ENCODE data around the gene AARSD1.
"Not testable (repeated sequence)": the region's sequence is repeated elsewhere in the genome, so short reads cannot be mapped to it uniquely, and the experiment has no call there.

Gene AARSD1

DNA sequence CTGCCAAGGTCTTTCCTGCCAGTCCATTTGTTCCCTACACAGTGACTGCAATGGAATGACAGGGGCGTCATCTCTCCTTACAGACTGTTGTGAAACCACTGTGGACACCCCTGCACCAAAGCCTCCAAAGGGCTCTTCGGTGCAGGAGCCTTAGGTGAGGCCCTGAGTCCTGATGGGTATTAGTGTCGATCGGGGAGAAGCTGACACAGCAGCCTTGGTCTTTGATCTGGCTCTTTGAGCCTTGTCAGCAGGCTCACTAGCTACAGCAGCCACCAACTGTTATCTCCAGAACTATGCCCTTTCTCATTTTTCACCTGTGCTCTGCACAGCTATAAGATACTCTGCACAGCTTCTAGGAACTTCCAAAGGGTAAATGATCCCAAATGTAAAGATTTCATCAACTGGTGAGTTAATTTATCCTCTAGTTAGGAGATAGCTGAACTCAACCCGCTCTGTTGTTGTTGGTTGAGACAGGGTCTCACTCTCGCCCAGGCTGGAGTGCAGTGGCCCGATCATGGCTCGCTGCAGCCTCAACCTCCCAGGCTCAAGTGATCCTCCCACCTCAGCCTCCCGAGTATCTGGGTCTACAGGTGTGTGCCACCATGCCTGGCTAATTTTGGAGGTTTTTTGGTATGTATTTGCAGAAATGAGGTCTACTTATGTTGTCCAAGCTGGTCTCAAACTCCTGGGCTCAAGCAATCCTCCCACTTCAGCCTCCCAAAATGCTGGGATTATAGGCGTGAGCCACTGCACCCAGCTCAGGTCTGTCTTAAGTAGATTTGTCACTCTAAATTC lies 44.0 kb downstream of the AARSD1 start:
- no peak for DNase-seq (ENCODE audit: low read depth in 2 of 2)

DNA sequence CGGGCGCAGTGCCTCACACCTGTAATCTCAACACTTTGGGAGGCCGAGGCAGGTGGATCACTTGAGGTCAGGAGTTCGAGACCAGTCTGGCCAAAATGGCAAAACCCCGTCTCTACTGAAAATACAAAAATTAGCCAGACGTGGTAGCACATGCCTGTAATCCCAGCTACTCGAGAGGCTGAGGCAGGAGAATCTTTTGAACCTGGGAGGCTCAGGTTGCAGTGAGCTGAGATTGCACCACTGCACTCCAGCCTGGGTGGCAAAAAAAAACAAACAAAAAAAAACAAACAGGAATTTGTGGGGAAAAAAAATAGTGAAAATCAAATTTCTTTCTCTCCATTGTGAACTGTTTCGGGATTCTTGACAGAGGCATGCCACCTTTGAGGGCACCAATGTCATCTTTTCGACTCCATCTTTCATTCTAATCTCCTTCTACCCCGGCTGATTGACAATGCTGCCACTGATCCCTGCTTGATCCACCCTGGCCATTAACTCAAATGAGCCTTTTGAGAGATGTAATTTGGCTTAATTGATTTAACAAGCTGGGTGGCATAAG lies 44.7 kb downstream of the AARSD1 start:
- not testable (repeated sequence) for DNase-seq (ENCODE audit: low read depth in 2 of 2)

DNA sequence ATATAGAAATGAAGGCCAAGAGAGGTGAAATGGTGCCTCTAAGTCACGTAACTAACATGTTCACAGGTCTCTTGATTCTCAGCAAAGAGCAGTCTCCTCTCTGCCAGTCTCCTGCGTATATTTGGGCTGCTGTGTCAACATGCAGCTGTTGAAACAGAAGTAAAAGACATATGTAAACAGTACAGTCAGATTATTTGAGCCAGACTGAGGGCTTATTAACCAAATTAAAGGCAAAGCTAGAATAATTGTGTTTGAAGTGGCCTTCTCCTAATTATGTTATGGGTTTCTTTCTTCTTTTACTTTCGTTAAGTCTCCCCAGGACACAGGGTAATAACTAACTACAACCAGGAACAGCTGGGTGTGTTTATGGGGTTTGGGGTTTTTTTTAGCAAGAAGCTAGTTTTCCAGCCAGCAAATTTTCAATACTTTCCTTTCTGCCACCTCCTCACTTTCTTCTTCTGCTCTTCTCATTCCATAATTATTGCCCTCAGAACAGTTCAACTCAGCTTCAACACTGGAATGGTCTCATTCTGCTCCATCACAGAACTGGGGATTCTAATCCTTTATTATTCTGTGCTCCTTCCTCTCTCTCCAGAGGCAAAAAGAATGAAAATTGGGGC lies 45.2 kb downstream of the AARSD1 start:
- no peak for DNase-seq (ENCODE audit: low read depth in 2 of 2)

DNA sequence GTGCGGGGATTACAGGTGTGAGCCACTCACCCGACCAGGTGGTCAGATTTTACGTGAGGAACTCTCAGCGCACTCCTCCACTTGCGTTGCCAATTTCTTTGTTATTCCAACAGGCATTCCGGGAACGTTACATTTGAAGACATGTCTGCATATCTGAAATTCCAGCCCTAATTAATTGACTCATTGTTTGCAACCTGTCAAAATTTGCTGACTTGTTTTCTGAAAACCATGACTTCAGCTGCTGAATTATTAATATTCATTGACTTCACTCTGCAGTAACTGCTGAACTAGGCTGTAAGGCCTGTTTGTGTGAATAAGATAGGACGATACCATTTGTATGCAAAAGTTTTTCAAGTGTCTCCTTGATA lies 47.0 kb downstream of the AARSD1 start:
- no peak for DNase-seq (ENCODE audit: low read depth in 2 of 2)

DNA sequence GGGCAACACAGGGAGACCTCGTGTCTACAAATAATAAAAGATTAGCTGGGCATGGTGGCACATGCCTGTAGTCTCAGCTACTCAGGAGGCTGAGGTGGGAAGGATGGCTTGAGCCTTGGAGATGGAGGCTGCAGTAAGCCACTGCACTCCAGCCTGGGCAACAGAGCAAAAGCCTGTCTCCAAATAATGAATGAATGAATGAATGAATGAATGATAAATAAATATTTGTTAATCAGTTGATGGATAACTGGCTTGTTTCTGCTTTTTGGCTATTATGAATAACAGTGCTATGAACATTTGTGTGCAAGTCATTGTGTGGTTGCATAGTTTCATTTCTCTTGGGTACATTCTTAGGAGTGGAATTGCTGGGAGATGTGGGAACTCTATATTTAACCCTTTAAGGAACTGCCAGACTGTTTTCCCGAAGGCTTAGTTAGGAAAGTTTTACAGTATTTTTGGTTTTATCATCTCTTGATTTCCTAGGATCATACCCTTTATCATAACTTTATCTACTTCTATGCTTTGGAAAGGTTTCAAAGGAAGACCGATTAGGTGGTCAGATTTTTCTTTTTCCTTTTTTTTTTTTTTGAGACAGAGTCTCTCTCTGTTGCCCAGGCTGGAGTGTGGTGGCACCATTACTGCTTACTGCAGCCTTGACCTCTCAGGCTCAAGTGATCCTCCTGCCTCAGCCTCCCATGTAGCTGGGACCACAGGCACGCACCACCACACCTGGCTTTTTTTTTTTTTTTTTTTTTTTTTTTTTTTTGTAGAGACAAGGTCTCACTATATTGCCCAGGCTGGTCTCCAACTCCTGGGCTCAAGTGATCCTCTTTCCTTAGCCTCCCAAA lies 47.6 kb downstream of the AARSD1 start:
- not testable (repeated sequence) for DNase-seq (ENCODE audit: low read depth in 2 of 2)

DNA sequence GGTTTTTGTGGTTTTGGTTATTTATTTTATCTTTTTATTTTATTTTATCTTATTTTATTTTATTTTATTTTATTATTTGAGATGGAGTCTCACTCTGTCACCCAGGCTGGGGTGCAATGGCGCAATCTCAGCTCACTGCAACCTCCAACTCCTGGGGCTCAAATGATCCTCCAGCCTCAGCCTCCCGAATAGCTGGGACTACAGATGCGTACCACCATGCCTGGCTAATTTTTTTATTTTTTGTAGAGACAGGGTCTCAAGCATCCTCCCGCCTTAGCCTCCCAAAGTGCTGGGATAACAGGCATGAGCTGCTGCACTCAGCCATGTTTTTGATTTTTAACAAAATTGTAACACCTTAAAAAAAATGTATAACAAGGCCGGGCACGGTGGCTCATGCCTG lies 49.0 kb downstream of the AARSD1 start:
- not testable (repeated sequence) for DNase-seq (ENCODE audit: low read depth in 2 of 2)

DNA sequence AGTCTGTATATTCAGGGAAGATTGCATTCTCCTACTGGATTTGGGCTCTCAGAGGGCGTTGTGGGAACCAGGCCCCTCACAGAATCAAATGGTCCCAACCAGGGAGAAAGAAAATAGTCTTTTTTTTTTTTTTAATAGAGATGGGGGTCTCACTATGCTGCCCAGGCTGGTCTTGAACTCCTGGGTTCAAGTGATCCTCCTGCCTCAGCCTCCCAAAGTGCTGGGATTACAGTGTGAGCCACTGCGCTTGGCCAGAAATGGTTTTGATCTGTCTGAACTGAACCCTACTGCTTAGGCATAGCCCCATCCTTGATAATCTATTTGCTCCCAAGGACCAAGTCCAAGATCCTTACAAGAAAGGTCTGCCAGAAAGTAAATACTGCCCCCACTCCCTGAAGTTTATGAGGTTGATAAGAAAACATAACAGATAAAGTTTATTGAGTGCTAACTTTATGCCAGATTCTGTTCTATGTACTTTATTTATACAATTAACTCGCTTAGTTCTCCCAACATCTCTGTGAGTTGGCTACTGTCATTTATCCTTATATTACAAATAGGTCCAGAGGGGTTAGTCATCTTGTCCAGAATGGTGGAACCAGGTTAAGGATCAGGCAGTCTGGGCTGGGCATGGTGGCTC lies 50.2 kb downstream of the AARSD1 start:
- no peak for DNase-seq (ENCODE audit: low read depth in 2 of 2)

DNA sequence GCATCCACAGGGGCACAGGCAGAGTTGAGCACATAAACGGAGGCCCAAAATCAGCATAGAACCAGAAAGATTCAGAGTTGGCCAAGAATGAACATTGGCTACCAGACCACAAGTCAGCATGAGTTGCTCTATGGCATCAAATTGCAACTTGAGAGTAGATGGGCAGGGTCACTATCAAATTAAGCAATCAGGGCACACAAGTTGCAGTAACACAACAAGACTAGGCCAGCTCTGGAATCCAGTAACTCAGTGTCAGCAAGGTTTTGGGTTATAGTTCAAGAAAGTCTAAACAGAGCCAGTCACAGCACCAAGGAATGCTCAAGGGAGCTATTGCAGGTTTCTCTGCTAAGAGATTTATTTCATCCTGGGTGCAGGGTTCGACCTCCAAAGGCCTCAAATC lies 50.7 kb downstream of the AARSD1 start:
- no peak for DNase-seq (ENCODE audit: low read depth in 2 of 2)

DNA sequence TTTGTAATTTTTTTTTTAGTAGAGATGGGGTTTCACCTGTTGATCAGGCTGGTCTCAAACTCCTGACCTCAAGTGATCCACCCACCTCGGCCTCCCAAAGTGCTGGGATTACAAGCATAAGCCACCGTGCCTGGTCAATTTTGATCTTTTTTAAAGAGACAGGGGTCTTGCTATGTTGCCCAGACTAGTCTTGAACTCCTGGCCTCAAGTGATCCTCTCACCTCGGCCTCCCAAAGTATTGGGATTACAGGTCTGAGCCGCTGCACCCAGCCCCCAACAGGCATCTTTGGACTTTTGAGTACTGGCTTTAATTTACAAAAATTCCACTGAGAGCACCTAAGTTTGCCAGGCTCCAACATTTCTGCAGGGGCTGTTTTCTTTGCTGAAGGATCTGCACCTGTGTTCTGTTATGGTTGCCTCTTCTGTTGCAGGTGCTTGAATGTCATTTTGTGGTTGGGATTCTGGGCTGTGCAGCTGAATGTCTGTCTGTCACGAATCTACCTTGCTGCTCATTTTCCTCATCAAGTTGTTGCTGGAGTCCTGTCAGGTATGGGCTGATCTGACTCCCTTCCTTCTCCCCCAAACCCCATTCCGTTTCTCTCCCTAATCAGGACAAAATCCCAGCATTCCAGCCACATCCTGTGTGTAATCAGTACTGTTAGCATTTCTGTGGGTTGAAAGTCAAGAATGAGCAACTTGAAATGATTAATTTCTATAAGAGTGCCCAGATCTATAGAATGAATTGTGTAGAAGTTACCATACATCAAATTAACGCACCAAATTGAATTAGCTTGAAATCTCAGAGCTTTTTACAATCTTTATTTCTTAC lies 55.2 kb downstream of the AARSD1 start:
- DNase-seq (ENCODE audit: low read depth in 2 of 2), result no peak

DNA sequence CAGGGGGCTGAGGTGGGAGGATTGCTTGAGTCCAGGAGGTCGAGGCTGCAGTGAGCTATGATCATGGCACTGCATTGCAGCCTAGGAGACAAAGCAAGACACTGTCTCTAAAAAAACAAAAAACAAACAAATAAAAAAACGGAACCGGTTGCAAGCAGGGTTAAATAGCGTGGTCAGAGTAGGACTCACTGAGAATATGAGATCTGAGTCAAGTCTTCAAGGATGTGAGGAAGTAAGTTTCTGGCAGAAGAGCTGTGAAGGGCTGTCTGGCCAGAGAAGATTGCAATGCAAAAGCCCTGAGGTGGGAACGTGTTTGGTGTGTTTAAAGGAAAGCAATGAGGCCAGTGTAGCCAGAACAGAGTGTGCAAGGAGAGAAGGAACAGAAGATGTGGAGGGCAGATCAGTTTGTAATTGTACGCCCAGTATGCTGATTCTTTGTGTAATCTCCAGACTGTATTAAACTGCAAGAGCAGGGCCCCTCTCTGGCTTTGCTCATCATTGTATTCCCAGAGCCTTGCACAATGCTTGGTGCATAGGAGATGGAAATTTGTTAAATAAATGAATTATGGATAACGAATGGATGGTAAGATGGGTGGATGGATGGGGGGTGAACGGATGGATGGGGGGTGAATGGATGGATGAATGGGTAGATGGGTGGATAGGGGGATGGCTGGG lies 57.3 kb downstream of the AARSD1 start:
- no peak for DNase-seq (ENCODE audit: low read depth in 2 of 2)

DNA sequence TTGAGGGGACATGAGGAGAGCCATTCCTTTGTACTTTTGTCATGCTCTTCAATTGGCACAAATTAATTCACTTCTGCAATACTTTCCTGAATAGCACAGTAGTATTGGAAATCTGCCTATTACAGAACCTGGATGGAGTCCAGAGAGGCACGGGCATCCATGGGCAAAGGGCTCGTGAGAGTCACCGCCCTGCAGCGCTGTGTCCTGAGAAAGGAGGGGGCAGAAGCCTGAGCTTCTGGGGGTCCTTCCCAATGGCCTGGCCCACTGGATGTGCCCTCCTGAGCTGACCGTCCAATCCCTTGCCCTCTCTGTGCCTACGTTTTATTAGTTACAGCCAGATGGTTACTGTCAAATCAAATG lies 60.2 kb downstream of the AARSD1 start:
- DNase-seq (ENCODE audit: low read depth in 2 of 2), result no peak

DNA sequence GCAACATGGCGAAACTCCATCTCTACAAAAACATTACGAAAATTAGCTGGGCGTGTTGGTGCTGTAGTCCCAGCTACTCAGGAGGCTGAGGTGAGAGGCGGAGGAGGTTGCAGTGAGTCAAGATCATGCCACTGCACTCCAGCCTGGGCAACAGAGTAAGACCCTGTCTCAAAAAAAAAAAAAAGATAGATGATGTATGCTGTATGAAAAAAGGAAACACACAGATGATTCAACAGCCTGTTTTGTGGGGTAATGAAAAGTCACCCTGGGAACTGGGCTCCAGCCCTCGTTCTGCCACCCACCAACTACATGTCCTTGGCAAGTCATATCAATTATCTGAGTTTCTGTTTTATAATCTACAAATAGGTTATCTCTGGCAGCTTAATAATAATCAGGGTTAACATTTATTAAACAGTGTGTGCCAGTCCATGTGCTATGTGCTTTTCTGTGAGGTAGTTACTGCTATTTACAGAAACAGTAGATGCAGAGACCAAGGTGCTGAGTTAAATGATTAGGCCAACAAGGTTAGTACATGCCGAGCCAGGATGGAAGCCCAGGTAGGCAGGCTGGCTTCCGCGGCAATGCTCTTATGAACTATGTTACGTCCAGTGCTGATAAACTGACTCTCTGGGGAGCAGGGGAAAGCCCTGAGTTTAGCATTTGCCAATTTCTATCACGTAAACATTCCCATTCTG lies 62.6 kb downstream of the AARSD1 start:
- DNase-seq (ENCODE audit: low read depth in 2 of 2), result no peak

All from stimulated activated CD4-positive, alpha-beta T cell treated with anti-CD3 and anti-CD28 coated beads, Interleukin-12 subunit alpha, Interleukin-12 subunit beta, amount 100 ng/mL, for 24 hours (primary cell).